IPS DF 6.9 (cell line): ENCODE measurements around the gene UBR2.

ENCODE experiments used
- DNase-seq: peaks from one replicate; pipeline ENCODE4 v3.0.0-alpha.2; 2013; ENCODE audit warnings: low read depth, low spot score
- H3K27ac ChIP-seq: one replicate; pipeline ENCODE4 v1.5.1; 2013; ENCODE audit warnings: low read length, control low read depth
- H3K27me3 ChIP-seq: 2 replicates; pipeline ENCODE4 v1.6.1; 2013; ENCODE audit warnings: mild to moderate bottlenecking, low read length; ENCODE audit not compliant: control insufficient read depth, insufficient read depth
- H3K36me3 ChIP-seq: 2 replicates; pipeline ENCODE4 v1.6.1; 2013; ENCODE audit warnings: low read length; ENCODE audit not compliant: control insufficient read depth, insufficient read depth
- H3K4me1 ChIP-seq: 2 replicates; pipeline ENCODE4 v1.6.1; 2013; ENCODE audit warnings: low read length; ENCODE audit not compliant: control insufficient read depth, insufficient read depth
- H3K4me3 ChIP-seq: 2 replicates; pipeline ENCODE4 v1.5.1; 2013; ENCODE audit warnings: mild to moderate bottlenecking, low read length
- H3K9me3 ChIP-seq: 2 replicates; pipeline ENCODE4 v1.6.1; 2013; ENCODE audit warnings: low read length, inconsistent platforms; ENCODE audit not compliant: control insufficient read depth, insufficient read depth
- WGBS: extraction: QIAGEN DNeasy Blood & Tissue Kit; methylation state at CpG from one replicate; pipeline ENCODE4 v1.1.7; 2013; ENCODE audit warnings: mixed read lengths, missing lambda C conversion rate; ENCODE audit not compliant: insufficient read length, insufficient coverage; 5-methylcytosine and 5-hydroxymethylcytosine counted together

The UBR2 gene

DNA sequence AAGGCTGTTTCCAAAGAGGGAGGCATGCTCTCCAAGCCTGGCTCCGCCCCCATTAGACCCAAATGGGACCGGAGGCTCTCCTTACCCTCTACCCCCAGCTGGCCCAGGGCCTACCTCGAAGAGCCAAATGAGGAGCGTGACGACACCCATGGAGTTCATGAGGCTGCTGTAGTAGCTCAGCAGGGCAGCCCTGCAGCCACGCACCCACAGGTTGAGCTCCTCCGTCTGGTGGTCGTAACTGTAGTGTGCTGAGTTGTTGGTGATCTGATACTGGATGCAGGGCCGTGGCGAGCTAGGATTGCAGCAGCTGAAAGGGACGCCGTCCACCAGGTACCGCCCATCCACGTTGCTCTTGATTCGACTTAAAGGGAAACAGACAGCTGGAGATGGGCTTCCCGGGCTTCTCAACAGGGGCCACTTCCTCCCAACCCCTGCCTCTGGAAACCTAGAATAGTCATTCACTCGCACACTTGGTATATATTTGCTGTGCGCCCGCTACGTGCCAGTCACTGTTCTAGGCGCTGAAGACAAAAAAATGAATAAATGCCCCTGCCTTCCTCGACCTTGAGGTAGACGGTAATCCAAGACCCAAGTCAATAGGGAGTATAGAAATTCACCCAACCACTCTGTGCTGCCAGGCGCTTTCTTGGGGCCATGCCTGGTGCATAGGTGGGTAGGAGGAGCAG lies 140.6 kb downstream of the UBR2 start:
- peaks cover 3% of the 10 kb centered on the region for H3K4me1 ChIP-seq

DNA sequence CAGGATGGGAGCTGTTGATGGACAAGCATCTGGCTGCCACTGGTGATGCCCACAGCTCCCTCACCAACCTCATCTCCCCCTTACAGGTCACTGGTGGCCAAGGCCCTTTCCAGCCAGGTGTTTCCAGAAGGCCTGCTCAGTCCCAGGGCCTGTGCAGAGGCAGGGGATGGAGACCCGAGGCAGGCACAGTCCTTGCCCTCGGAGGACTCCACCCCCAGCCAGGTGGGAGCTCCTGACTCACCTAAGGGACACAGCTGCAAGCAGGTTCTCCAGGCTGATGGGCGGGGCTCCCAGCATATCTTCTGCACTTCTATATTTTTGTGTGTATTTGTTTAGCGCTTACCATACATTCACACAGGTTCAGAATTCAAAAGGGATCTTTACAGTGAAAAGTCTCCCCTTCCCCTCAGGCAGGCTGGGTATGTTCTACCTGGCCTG lies 141.1 kb downstream of the UBR2 start:
- Histone ChIP-seq H3K36me3 (no peaks in the 10 kb centered on the region; the same call in 1 of the 2 replicates), H3K27ac (no peak overlapping the region), H3K27me3 (no peaks in the 10 kb centered on the region), H3K4me3 (no peak overlapping the region; the same call in 1 of the 2 replicates), H3K9me3 (no peaks in the 10 kb centered on the region), H3K4me1 (peaks cover 3% of the 10 kb centered on the region)
- no peak for DNase-seq
- WGBS: no CpG with 5 or more reads among the region's 4 CpGs

More for the DNA sequence above, 140.6 kb downstream of the UBR2 start:
- no CpG with 5 or more reads among the region's 24 CpGs for WGBS
- H3K27me3 ChIP-seq: no peaks in the 10 kb centered on the region
- no peaks in the 10 kb centered on the region; the same call in 1 of the 2 replicates for H3K36me3 ChIP-seq
- no peak overlapping the region for H3K27ac ChIP-seq
- H3K9me3 ChIP-seq: no peaks in the 10 kb centered on the region
- H3K4me3 ChIP-seq: peak overlapping the region; percentile 62; the same call in 1 of the 2 replicates
- DNase-seq: peak; percentile 74

DNA sequence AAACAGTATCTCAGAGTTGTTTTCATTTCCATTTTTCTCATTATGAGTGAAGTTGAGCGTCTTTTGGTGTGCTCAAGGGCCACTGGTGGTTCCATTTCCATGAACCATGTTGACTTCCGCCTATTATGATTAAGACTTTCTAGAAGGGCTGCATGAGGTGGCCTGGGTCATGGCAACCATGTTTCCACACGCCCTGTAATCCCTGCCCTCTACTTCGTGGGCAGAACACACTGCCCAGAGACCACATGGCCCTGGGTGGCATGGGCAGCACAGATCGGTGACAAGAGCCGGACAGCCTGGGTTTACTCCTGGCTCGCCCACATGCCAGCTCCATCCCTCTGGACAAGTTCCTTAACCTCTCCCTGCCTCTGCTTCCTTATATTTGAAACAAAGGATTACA lies 143.8 kb downstream of the UBR2 start:
- Histone ChIP-seq H3K27me3 (no peaks in the 10 kb centered on the region), H3K4me1 (peaks cover 3% of the 10 kb centered on the region), H3K9me3 (no peaks in the 10 kb centered on the region), H3K36me3 (no peaks in the 10 kb centered on the region; the same call in 1 of the 2 replicates), H3K4me3 (no peak overlapping the region), H3K27ac (no peak overlapping the region)
- no CpG with 5 or more reads among the region's 7 CpGs for WGBS
- no peak for DNase-seq

DNA sequence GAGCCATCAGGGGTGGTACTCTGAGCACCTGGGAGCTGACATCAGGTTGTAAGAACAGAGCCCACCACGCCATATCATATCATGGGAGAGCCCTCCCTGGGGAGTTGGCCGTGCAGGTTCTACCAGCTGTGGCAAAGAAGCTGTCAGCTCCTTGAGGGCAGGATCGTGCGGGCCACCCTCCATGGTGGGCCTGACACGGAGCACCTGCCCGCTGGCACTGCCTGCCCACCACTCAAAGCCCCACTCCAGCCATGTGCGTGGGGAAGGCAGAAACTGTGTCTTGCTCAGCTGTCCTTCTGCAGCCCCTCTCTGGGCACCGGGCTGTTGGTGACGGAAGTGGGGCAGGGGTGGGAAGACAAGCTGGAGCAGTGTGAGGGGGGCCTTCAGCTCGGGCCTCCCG lies 144.3 kb downstream of the UBR2 start:
- H3K9me3 ChIP-seq: no peaks in the 10 kb centered on the region
- H3K27ac ChIP-seq: no peak overlapping the region
- no CpG with 5 or more reads among the region's 11 CpGs for WGBS
- no peaks in the 10 kb centered on the region; the same call in 1 of the 2 replicates for H3K36me3 ChIP-seq
- no peak for DNase-seq
- H3K4me1 ChIP-seq: peaks cover 3% of the 10 kb centered on the region
- no peaks in the 10 kb centered on the region for H3K27me3 ChIP-seq
- H3K4me3 ChIP-seq: no peak overlapping the region

DNA sequence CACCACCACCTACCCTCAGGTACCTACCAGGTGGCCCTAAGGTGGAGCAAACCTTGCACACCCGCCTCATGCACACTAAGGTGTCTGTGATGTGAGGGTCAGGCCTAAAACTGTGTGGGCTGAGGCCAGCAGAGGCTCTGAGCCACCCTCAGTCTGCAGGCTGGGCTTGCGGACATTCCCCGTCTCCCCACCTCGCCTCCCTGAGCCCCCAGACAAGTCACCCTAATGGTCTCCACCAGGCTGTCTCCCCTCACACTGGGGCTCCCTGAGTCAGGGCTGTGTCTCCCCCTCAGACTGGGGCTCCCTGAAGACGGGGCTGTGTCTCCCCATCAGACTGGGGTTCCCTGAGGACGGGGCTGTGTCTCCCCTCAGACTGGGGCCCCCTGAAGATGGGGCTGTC lies 146.0 kb downstream of the UBR2 start:
- no peak overlapping the region for H3K4me3 ChIP-seq
- no CpG with 5 or more reads among the region's 6 CpGs for WGBS
- no peaks in the 10 kb centered on the region for H3K9me3 ChIP-seq

DNA sequence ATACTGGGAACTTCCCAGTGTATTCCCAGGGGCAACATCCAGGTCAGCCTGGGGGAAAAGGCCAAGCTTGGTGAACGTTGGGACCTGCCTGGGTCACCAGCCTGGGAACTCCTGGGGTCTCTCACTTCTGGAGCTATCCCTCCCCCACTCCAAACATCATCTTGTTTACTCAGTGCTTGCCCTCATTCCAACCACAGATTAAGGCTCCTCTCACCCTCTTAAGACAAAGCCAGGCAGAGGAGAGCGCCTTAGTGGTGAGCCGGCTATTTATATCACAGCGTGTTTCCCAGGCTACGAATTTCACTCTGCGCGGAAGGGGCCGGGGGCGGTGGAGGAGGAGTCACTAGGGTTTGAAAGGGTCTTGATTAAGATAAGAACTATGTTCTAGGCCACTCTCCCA lies 146.5 kb downstream of the UBR2 start:
- Histone ChIP-seq H3K27me3 (no peaks in the 10 kb centered on the region), H3K4me3 (no peak overlapping the region), H3K4me1 (no peaks in the 10 kb centered on the region), H3K9me3 (no peaks in the 10 kb centered on the region), H3K36me3 (no peaks in the 10 kb centered on the region; the same call in 1 of the 2 replicates), H3K27ac (no peak overlapping the region)
- WGBS: no CpG with 5 or more reads among the region's 9 CpGs
- DNase-seq: no peak

More for the DNA sequence above, 146.0 kb downstream of the UBR2 start:
- no peak overlapping the region for H3K27ac ChIP-seq
- H3K27me3 ChIP-seq: no peaks in the 10 kb centered on the region
- no peaks in the 10 kb centered on the region; the same call in 1 of the 2 replicates for H3K36me3 ChIP-seq
- DNase-seq: no peak
- peaks cover under 1% of the 10 kb centered on the region for H3K4me1 ChIP-seq

DNA sequence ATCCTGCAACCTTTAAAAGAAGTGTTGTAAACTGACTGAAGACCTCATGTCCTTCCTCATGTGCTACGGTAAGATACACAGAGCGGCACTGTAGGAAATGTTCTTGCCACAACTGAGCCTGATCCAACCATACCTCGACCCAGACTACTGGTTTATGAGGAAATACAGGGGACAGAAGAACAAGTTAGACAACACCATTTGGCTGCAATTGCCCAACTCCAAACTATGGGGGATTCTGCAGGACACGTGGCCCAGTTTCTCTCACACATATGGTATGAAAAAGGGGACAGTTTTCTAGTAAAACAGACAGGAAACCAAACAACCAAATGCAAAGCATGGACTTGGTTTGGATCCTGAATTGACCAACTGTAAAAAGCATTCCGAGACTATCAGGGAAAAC lies 148.1 kb downstream of the UBR2 start:
- Histone ChIP-seq H3K4me1 (no peaks in the 10 kb centered on the region), H3K36me3 (no peaks in the 10 kb centered on the region; the same call in 1 of the 2 replicates), H3K4me3 (no peak overlapping the region), H3K9me3 (no peaks in the 10 kb centered on the region), H3K27ac (no peak overlapping the region), H3K27me3 (no peaks in the 10 kb centered on the region)
- DNase-seq: no peak
- no CpG with 5 or more reads among the region's 5 CpGs for whole genome bisulfite sequencing

DNA sequence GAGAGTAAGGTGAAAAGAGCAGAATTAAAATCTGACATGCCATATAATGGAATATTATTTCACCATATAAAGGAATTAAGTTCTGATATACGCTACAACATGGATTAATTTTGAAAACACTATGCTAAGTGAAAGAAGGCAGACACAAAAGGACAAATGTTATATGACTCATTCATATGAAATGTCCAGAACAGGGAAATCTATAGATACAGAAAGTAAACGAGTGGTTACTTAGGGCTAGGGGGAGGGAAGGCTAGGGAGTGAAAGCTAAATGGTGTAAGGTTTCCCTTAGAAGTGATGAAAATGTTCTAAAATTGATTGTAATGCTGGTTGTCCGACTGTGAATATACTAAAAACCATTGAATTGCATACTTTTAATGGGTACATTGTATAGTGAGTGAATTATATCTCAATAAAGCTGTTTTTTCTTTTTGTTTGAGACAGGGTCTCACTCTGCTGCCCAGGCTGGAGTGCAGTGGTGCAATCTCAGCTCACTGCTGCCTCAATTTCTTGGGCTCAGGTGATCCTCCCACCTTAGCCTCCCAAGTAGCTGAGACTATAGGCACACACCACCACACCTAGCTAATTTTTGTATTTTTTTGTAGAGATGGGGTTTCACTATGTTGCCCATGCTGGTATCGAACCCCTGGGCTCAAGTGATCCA lies 150.4 kb downstream of the UBR2 start:
- Histone ChIP-seq H3K4me3 (no peak overlapping the region), H3K9me3 (no peaks in the 10 kb centered on the region), H3K27ac (no peak overlapping the region), H3K4me1 (no peaks in the 10 kb centered on the region), H3K27me3 (no peaks in the 10 kb centered on the region), H3K36me3 (no peaks in the 10 kb centered on the region)
- WGBS: no CpG with 5 or more reads among the region's 4 CpGs
- no peak for DNase-seq

DNA sequence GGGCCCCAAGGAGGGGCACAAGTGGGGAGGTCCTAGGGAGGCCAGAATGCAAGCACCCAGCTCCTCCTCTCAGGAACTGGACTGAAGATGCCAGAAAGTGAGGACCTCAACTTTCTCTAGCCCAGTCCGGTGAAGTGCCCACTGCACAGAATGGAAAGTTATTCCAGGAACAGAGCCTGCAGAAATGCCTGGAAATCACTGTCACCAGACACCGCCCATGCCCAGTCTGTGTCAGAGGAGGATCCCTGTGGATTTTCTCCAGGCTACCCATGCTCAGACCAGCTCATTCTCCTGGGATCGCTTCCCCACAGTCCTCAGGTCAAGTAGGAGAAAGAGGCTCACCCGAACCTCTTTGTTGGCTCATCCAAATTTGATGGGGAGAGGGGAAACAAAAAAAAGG lies 152.0 kb downstream of the UBR2 start:
- WGBS: no CpG with 5 or more reads among the region's 4 CpGs
- Histone ChIP-seq H3K27me3 (no peaks in the 10 kb centered on the region), H3K4me1 (no peaks in the 10 kb centered on the region), H3K4me3 (no peak overlapping the region), H3K9me3 (no peaks in the 10 kb centered on the region), H3K27ac (no peak overlapping the region), H3K36me3 (no peaks in the 10 kb centered on the region)
- DNase-seq: no peak

DNA sequence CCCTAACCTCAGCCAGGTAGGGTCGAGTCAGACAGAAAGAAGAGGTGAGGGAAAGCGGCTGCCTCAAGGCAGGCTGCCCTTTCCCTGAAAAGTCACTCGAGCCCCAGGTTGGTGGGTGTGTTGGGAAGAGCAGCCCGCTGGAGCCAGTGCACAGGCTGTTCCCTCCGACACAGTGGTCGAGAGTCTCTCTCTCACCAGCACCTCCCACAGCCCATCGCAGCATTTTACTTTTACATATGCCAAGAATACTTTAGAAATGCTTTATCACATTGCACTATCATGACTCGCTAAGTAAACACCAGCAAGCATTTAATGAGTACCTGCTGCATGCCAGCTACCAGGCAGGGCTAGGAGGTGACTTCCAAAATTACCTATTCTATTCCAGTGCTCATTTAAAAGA lies 156.9 kb downstream of the UBR2 start:
- no peaks in the 10 kb centered on the region for H3K4me1 ChIP-seq
- no peaks in the 10 kb centered on the region for H3K27me3 ChIP-seq
- DNase-seq: no peak
- WGBS: no CpG with 5 or more reads among the region's 8 CpGs
- H3K4me3 ChIP-seq: no peak overlapping the region
- no peak overlapping the region for H3K27ac ChIP-seq
- no peaks in the 10 kb centered on the region for H3K9me3 ChIP-seq
- no peaks in the 10 kb centered on the region for H3K36me3 ChIP-seq
